Uterus (tissue), 4 donors: ENCODE measurements around the gene KCNQ1OT1. TPM values are rescaled to one million over a fixed set of nuclear protein-coding genes. Genes with fewer than 3 reads are reported as not detected.

Experiments
- DNase-seq, 2 donors: peaks; one replicate each; pipeline ENCODE4 v3.0.0-alpha.2; 2019 to 2020
- H3K27ac ChIP-seq, 2 donors: fragments of 200-600 bp; sonication (generic); 1 replicate in 1 of 2; 2 replicates in 1 of 2; pipeline ENCODE4 v1.5.1; 2016 to 2018
- H3K27me3 ChIP-seq, 2 donors: fragments of 200-600 bp; sonication (generic); one replicate each; pipeline ENCODE4 v1.5.1; 2018 to 2019; ENCODE audit warnings: control low read depth in 1 of 2
- H3K36me3 ChIP-seq, 2 donors: fragments of 200-600 bp; sonication (generic); one replicate each; pipeline ENCODE4 v1.5.1; 2019; ENCODE audit warnings: control low read depth in 1 of 2
- H3K4me1 ChIP-seq, 2 donors: fragments of 200-600 bp; sonication (generic); one replicate each; pipeline ENCODE4 v1.5.1; 2018 to 2019; ENCODE audit warnings: control low read depth in 1 of 2
- H3K4me3 ChIP-seq, 2 donors: fragments of 200-600 bp; sonication (generic); 1 replicate in 1 of 2; 2 replicates in 1 of 2; pipeline ENCODE4 v1.5.1; 2018 to 2019; ENCODE audit warnings: mild to moderate bottlenecking in 1 of 2
- H3K9me3 ChIP-seq, 2 donors: fragments of 200-600 bp; sonication (generic); one replicate each; pipeline ENCODE4 v1.5.1; 2019; ENCODE audit warnings: control low read depth in 1 of 2
- CTCF ChIP-seq, 4 experiments: fragments of 200-600 bp in 2 of 4; fragments of 450-650 bp in 2 of 4; sonication (generic) in 2 of 4; IDR thresholded peaks; one replicate each; pipeline ENCODE4 v1.5.1; 2016 to 2019; ENCODE audit warnings: antibody characterized with exemption in 4 of 4, mild to moderate bottlenecking in 2 of 4, moderate library complexity in 1 of 4
- POLR2A ChIP-seq, 2 donors: fragments of 450-650 bp; IDR thresholded peaks; one replicate each; pipeline ENCODE4 v1.6.1; 2016; ENCODE audit warnings: antibody characterized with exemption in 2 of 2, mild to moderate bottlenecking in 1 of 2, moderate library complexity in 1 of 2
- intact Hi-C: fragments of 100-400 bp; cut with DNase I; formaldehyde crosslinking; loops from one replicate; pipeline ENCODE4 v1.15.1; 2023; ENCODE audit warnings: low total_unique reads
- total RNA-seq, 4 donors: library from RNA; depleted of rRNA in 3 of 4; stranded (reverse); fragments of >200 nt in 3 of 4; gene quantifications; one replicate each; pipeline versions ENCODE4 v1.1.0 to v1.2.4, GENCODE V29; 2014 to 2023
- donor health status: DM: yes; HTN: yes; CAD: no.

KCNQ1OT1 gene
- total RNA-seq, 4 donors from 2014 or later: 2.6 to 19.4 (median 10.9) TPM

- no peak for TF ChIP-seq CTCF (IDR thresholded peaks at IDR 0.05)
- TF ChIP-seq POLR2A (IDR thresholded peaks at IDR 0.05): no peak
- DNase-seq: peak in 1 of 2 donors; percentile 13
- Histone ChIP-seq H3K27me3 (no peaks in the 10 kb centered on the region), H3K4me1 (no peaks in the 10 kb centered on the region), H3K9me3 (no peaks in the 10 kb centered on the region), H3K36me3 (no peaks in the 10 kb centered on the region), H3K4me3 (no peak overlapping the region), H3K27ac (no peak overlapping the region)
- intact Hi-C loops: no loop called here
Measured at GRCh38 chr11:2690596-2691354, 9.0 kb downstream of the KCNQ1OT1 start.

DNA sequence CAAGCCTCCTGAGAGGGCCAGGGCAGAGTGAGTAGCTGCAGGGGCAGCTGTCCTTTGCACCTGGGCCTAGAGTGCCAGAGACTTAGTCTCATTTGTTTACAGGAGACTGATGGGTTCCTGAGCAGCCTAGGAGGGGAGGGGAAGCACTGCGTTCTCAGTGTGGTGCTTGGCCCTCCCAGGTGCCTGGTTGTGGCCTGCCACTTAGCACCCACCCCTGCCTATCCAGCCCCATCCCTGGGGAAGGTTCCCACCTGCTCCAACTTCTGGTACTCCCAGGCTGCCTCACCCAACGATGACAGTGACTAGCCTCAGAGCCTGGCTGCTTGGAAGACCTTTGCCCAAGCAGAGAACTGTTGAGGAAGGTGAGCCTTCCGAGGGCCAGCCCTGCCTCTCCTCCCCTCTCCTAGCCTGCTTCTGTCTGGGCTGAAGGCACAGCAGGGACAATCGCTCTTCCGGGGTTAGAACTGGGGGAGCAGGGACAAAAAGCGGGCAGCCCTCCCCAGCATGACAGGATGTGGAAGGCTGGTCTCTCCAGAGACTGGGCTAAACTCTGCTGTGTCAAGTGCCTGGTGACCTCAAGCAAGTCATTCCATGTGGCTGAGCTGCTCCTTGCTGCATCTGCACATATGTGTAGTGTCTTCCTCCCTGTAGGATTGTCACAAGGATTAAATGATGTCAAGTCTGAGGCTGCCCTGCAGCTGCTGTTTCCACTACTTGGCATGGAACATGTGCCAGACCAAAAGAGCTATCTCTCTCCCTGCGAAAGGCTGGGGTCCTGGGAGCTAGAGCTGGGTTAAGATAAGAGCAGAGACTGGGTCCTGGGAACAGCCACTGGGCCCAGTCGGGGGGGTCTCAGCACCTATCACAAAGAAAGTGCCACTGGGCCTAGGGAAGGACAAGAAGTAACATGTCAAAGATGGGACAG is 9.9 kb downstream of the KCNQ1OT1 start:
- no peak overlapping the region for H3K27ac ChIP-seq
- H3K9me3 ChIP-seq: no peaks in the 10 kb centered on the region
- no peaks in the 10 kb centered on the region for H3K36me3 ChIP-seq
- TF ChIP-seq CTCF (IDR thresholded peaks at IDR 0.05) (no peak), POLR2A (IDR thresholded peaks at IDR 0.05) (no peak)
- H3K4me1 ChIP-seq: no peaks in the 10 kb centered on the region
- peak in 1 of 2 donors; percentile 6 for DNase-seq
- no peak overlapping the region for H3K4me3 ChIP-seq
- intact Hi-C loops: no loop called here
- H3K27me3 ChIP-seq: no peaks in the 10 kb centered on the region

DNA sequence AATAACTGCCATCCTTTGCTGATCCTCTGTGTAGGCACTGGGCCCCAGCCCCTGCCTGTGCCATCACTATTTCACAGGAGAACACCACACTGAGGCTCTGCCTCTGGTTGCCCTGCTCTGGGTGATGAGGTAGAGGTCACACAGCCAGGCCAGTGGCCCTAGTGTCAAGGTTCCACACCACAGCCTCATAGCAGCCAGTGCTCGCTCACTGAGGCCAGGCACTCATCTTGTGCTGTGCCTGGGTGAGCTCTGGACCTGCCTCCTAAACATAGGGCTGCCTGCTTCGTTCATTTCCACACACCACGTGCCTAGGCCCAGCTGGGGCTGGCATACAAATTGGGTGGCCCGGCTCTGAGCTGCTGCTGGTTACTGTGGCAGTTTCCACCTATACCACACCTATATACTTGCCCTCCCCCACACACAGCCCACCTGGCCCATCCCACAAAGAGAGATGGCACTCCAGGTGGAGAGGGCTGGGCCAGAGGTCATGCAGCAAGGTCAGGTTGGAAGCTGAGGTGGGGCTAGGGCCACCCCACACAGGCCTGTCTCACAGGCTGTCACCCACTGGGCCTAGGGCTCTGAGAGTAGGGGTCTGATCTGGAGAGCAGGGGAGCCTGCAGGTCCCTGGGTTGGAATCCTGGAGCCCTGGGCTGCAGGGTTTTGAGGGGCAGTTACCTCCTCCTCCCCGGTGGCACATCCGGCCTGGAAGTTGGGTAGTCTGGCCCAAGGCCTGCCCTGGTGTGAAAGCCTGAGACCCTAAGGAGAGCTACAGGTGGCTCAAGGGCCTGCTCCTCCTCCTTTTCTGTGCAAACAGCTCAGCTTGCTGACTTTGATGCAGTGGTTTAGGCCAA is 11.2 kb downstream of the KCNQ1OT1 start:
- H3K27ac ChIP-seq: peak overlapping the region in 1 of 2 donors; percentile 16
- DNase-seq: peak in 1 of 2 donors; percentile 15
- intact Hi-C loops: no loop called here

GRCh38 chr11:2687782-2688191 is 12.0 kb downstream of the KCNQ1OT1 start:
- intact Hi-C loops: no loop called here
- H3K4me3 ChIP-seq: no peak overlapping the region
- no peak overlapping the region for H3K27ac ChIP-seq
- H3K36me3 ChIP-seq: no peaks in the 10 kb centered on the region
- no peaks in the 10 kb centered on the region for H3K9me3 ChIP-seq
- no peaks in the 10 kb centered on the region for H3K27me3 ChIP-seq
- peak in 1 of 2 donors; percentile 56 for DNase-seq
- TF ChIP-seq CTCF (IDR thresholded peaks at IDR 0.05): no peak
- no peak for TF ChIP-seq POLR2A (IDR thresholded peaks at IDR 0.05)
- no peaks in the 10 kb centered on the region for H3K4me1 ChIP-seq

More for the DNA sequence above, 11.2 kb downstream of the KCNQ1OT1 start:
- Histone ChIP-seq H3K4me3 (no peak overlapping the region), H3K9me3 (no peaks in the 10 kb centered on the region), H3K36me3 (no peaks in the 10 kb centered on the region), H3K4me1 (no peaks in the 10 kb centered on the region), H3K27me3 (no peaks in the 10 kb centered on the region)
- TF ChIP-seq CTCF (IDR thresholded peaks at IDR 0.05) (no peak), POLR2A (IDR thresholded peaks at IDR 0.05) (no peak)
